ENCODE measurements around the gene GPR42. TPM values are rescaled to one million over a fixed set of nuclear protein-coding genes. Genes with fewer than 3 reads are reported as not detected.

GPR42 gene
- total and polyA plus RNA-seq, 2 of the 4 experiments (the other 2 are of a cell fraction) = not detected

DNA sequence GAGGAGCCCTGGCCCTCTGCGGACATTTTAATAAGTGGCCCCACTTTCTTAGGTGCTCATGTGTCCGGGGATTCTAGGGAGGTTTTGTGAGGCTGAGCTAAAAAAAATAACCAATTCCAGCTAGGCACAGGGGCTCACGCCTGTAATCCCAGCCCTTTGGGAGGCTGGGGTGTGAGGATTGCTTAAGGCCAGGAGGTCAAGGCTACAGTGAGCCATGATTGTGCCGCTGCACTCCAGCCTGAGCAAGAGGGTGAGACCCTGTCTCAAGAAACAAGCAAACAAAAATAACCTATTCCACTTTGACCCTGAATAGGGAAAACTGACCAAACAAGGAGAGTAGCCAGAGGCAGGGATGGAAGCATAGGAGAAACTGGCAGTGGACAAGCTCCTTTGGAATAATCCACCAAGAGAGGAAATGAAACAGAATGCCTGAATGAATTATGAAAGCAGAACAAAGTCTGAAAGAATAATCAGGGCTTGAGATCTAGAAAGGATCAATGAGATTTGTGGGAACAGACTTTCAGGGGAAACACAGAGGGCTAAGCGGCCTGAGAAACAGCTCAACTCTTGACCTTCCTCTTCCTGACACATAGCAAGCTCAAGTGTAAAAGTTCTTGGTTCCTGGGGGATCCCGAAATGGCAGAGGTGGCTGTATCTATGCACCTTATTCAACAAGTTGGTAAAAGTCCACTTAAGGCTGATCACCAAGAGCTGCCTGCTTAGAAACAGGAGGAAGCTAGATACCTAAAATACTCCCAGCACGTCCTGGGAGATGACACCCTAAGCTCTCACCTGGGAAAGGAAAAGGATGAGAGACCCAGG is 47.1 kb downstream of the GPR42 start:
- H4K8ac ChIP-seq (ENCODE audit: low read depth in 2 of 2, low read length in 2 of 2) = no peak overlapping the region
- no peak overlapping the region for H2BK5ac ChIP-seq (ENCODE audit: low read depth, low read length, poor library complexity, severe bottlenecking)
- no peak overlapping the region for H4K91ac ChIP-seq (ENCODE audit: insufficient read depth, low read depth, low read length)
- H4K20me1 ChIP-seq (ENCODE audit: insufficient read depth, low read length) = no peaks in the 10 kb centered on the region
- TF ChIP-seq RCOR1 (IDR thresholded peaks at IDR 0.05; ENCODE audit: insufficient replicate concordance, low read length) (no peak), POLR2A (IDR thresholded peaks at IDR 0.05; ENCODE audit: low read depth, low read length) (no peak), CTCF (conservative IDR thresholded peaks at IDR 0.05; ENCODE audit: low read depth, low read length) (no peak), MAFK (IDR thresholded peaks at IDR 0.05; ENCODE audit: low read depth, low read length) (no peak), CHD1 (IDR thresholded peaks at IDR 0.05; ENCODE audit: low read depth, low read length) (no peak), SMC3 (IDR thresholded peaks at IDR 0.05; ENCODE audit: low read depth, low read length) (no peak), RAD21 (IDR thresholded peaks at IDR 0.05; ENCODE audit: low read length) (no peak), BHLHE40 (IDR thresholded peaks at IDR 0.05; ENCODE audit: low read depth, low read length) (no peak), FOS (IDR thresholded peaks at IDR 0.05; ENCODE audit: low read depth, low read length) (no peak)
- TF ChIP-seq, protein P1, sequence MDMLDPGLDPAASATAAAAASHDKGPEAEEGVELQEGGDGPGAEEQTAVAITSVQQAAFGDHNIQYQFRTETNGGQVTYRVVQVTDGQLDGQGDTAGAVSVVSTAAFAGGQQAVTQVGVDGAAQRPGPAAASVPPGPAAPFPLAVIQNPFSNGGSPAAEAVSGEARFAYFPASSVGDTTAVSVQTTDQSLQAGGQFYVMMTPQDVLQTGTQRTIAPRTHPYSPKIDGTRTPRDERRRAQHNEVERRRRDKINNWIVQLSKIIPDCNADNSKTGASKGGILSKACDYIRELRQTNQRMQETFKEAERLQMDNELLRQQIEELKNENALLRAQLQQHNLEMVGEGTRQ (IDR thresholded peaks at IDR 0.05; ENCODE audit: low read depth, low read length) = no peak
- ChIA-PET POLR2A (ENCODE audit: unreplicated experiment) (no interaction called here), CTCF (no interaction called here)
- no peaks in the 10 kb centered on the region for H3K9me3 ChIP-seq (ENCODE audit: control insufficient read depth, insufficient read depth, low read length)
- no peak overlapping the region for H2BK15ac ChIP-seq (ENCODE audit: low read depth, low read length)
- no peak overlapping the region for H3K4me2 ChIP-seq (ENCODE audit: low read depth, low read length)
- dilution Hi-C loops (cut with HindIII; ENCODE audit: low sequenced_read_pairs, unreplicated experiment) = no loop called here
- H3K4me1 ChIP-seq (ENCODE audit: control insufficient read depth, insufficient read depth, low read length) = no peaks in the 10 kb centered on the region
- no peak overlapping the region for H3K14ac ChIP-seq (replicated peaks; ENCODE audit: low read depth, low read length)
- H3K9ac ChIP-seq (ENCODE audit: low read depth, low read length) = no peak overlapping the region
- no peak overlapping the region for H3K27ac ChIP-seq (ENCODE audit: insufficient read depth, low read length)
- no peak overlapping the region for H3K18ac ChIP-seq (ENCODE audit: low read depth, low read length)
- H2AK5ac ChIP-seq (ENCODE audit: low read depth, low read length) = no peak overlapping the region
- H4K5ac ChIP-seq (ENCODE audit: low read depth, low read length) = no peak overlapping the region
- no peak overlapping the region for H2BK120ac ChIP-seq (ENCODE audit: low read depth, low read length)
- 0% methylated on average over 1 of the region's 7 CpGs; no CpG with 5 or more reads in 1 of the 2 experiments for WGBS, 2 experiments (ENCODE audit: extremely low coverage in 2 of 2, insufficient read length in 1 of 2)
- H2BK20ac ChIP-seq (ENCODE audit: low read depth, low read length) = no peak overlapping the region
- in situ Hi-C loops (cut with MboI; ENCODE audit: low sequenced_read_pairs) = no loop called here
- H3K27me3 ChIP-seq (ENCODE audit: control insufficient read depth, insufficient read depth, low read length) = peaks cover 8% of the 10 kb centered on the region; the same call in 1 of the 2 replicates
- BruUV-seq (replicated peaks) = no TSS peak
- H3K56ac ChIP-seq (ENCODE audit: extremely low read depth, insufficient read depth, low read length) = no peak overlapping the region
- no peak overlapping the region for H3K23ac ChIP-seq (ENCODE audit: low read depth, low read length)
- no peak overlapping the region for H3K4me3 ChIP-seq (ENCODE audit: insufficient read depth, low read depth, low read length)
- H3K4ac ChIP-seq (ENCODE audit: low read depth, low read length) = no peak overlapping the region
- DNase-seq (no peak), ATAC-seq (ENCODE audit: low read depth) (no peak)
- intact Hi-C loops (cut with micrococcal nuclease) = no loop called here
- H2AK9ac ChIP-seq (replicated peaks; ENCODE audit: low read depth, low read length, poor library complexity) = no peak overlapping the region
- no peak overlapping the region for H2AFZ ChIP-seq (replicated peaks; ENCODE audit: low read length, poor library complexity)
- H3K36me3 ChIP-seq (ENCODE audit: control insufficient read depth, insufficient read depth, low read length) = no peaks in the 10 kb centered on the region
- no peaks in the 10 kb centered on the region for H3K9me1 ChIP-seq (ENCODE audit: insufficient read depth, low read length)
- H3K79me1 ChIP-seq (ENCODE audit: low read depth in 1 of 2, low read length in 2 of 2) = no peaks in the 10 kb centered on the region
